Measurements from ENCODE around the gene AHDC1. TPM values are rescaled to one million over a fixed set of nuclear protein-coding genes. Genes with fewer than 3 reads are reported as not detected.

AHDC1 gene
- total and polyA plus RNA-seq, 10 of the 15 experiments (the other 5 are each of a cell fraction or from before 2014, with no cell fraction given): 0.21 to 13.0 (median 1.4) TPM

- Histone ChIP-seq H3K9me3 (replicated peaks; ENCODE audit: control insufficient read depth, insufficient read depth, low read length) (no peaks in the 10 kb centered on the region), H3K4me2 (ENCODE audit: control insufficient read depth, insufficient read depth) (no peak overlapping the region), H2AFZ (ENCODE audit: control insufficient read depth, low read depth, low read length) (no peak overlapping the region), H3K36me3 (ENCODE audit: control insufficient read depth in 2 of 2, insufficient read depth in 2 of 2, low read length in 1 of 2) (peaks cover 0 to 4% of the 10 kb centered on the region in 2 experiments; a peak in 2 of 4 replicates), H3K27me3 (replicated peaks in 1 of 2; ENCODE audit: control insufficient read depth in 2 of 2, insufficient read depth in 2 of 2, low read length in 1 of 2) (no peaks in the 10 kb centered on the region), H3K27ac (ENCODE audit: control insufficient read depth, insufficient read depth) (no peak overlapping the region), H3K4me1 (ENCODE audit: control insufficient read depth, insufficient read depth, low read length) (peaks cover 10% of the 10 kb centered on the region), H3K79me2 (ENCODE audit: control insufficient read depth, insufficient read depth, low read length) (no peaks in the 10 kb centered on the region; the same call in 1 of the 2 replicates), H3K4me3 (no peak overlapping the region), H4K20me1 (ENCODE audit: control insufficient read depth, insufficient read depth) (no peaks in the 10 kb centered on the region), H3K9ac (ENCODE audit: control insufficient read depth, insufficient read depth, low read length) (no peak overlapping the region)
- no peak for DNase-seq (ENCODE audit: low read depth, low spot score)
- intact Hi-C loops (cut with micrococcal nuclease; ENCODE audit: unreplicated experiment): no loop called here
- no peak for ATAC-seq
- ChIA-PET CTCF (no interaction called here), SMC1A (ENCODE audit: uncharacterized antibody, unreplicated experiment) (interaction anchor here (1.0 to 1.3 kb wide), 2 partner anchors 46 kb away, joined by 3 to 4 read pairs; no protein-coding TSS in a partner anchor), RAD21 (ENCODE audit: unreplicated experiment) (no interaction called here), POLR2A (no interaction called here)
- no TSS peak for BruUV-seq (replicated peaks)
- WGBS (ENCODE audit: insufficient coverage, insufficient replicate concordance, low lambda C conversion rate, missing lambda C conversion rate): 67% methylated on average over 9 of the region's 9 CpGs
- in situ Hi-C loops (cut with MboI): loop anchor here (5.0 kb wide), 1 partner anchor 49 kb away; no protein-coding TSS in a partner anchor
- no peak for FAIRE-seq
- TF ChIP-seq SP1 (IDR thresholded peaks at IDR 0.05; ENCODE audit: low read depth, low read length): no peak
- no peak for TF ChIP-seq E2F8 (IDR thresholded peaks at IDR 0.05; ENCODE audit: low read depth, partially characterized antibody)
- TF ChIP-seq NKRF (conservative IDR thresholded peaks at IDR 0.05): no peak
- no peak for TF ChIP-seq CREB1 (IDR thresholded peaks at IDR 0.05; ENCODE audit: low read depth)
- no peak for TF ChIP-seq IRF3 (IDR thresholded peaks at IDR 0.05)
- no peak for TF ChIP-seq POLR2AphosphoS5 (IDR thresholded peaks at IDR 0.05; ENCODE audit: low read length)
- TF ChIP-seq NR2C2 (IDR thresholded peaks at IDR 0.05; ENCODE audit: borderline replicate concordance, control insufficient read depth, insufficient read length, low read depth): no peak
- TF ChIP-seq ZBTB11 (CRISPR knock-in tag; IDR thresholded peaks at IDR 0.05): no peak
- TF ChIP-seq MYC (IDR thresholded peaks at IDR 0.05; ENCODE audit: insufficient read depth, insufficient read length, insufficient replicate concordance, low read length, severe bottlenecking): no peak
- TF ChIP-seq HDAC6 (IDR thresholded peaks at IDR 0.05; ENCODE audit: unreplicated experiment): no peak
- no peak for TF ChIP-seq CREM (IDR thresholded peaks at IDR 0.05; ENCODE audit: low read depth)
Measured at GRCh38 chr1:27561124-27561899, 42.6 kb downstream of the AHDC1 start.
